Middle frontal gyrus (tissue), 1 donor: Measurements from ENCODE around the gene CLCN7.

Source experiments
- DNase-seq: peaks from one replicate; pipeline ENCODE4 v3.0.0-alpha.2; 2015; ENCODE audit warnings: low spot score; ENCODE audit errors: extremely low spot score

The CLCN7 gene

DNA sequence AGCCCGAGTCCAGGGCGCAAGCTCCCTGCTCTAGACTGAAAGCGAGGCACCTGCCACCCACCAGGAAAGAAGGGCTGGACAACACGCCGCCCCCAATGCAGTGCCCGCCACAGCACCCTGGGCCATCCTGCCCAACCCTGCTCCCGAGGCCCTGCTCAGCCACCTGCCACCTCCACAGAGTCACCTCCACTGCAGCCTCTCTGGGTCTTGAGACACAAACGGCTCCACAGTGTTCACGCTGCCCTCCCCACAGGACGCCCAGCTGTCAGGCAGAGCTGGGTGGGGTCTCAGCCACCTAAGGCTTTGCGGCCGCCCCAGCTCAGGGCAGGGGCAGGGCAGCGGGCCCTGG, 9.3 kb downstream of the CLCN7 start:
- DNase-seq = no peak

DNA sequence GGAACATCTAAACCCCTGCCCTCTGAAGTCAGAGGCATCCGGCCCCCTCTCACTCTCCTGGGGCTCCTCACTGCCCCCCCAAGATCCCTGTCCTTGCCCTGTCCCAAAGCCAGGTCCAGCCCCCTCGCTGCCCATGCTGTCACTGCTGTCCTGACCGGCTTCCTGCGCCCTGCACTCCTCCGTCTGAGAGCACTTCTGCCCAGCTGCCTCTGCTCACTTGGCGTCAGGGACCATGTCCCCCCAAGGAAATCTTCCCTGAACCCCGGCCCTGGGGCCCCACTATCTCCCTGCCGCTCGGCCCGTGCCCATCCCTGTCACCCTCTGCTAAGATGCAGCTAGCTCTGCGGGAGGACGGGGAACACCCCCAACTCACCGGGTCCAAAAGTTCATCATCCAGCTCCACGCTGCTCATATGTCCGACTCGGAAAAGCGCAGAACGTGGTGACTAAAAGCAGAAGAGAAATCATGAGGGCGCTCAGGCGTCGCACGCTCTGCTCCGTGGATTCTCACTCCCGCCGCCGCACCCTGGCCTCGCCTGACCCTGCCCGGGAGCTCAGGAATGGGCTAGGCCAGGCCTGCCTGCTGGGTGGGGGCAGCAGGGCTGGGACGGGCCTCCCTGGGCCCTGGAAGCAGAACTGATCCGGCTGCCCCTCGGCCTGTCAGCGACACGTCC, 9.8 kb downstream of the CLCN7 start:
- DNase-seq = no peak

DNA sequence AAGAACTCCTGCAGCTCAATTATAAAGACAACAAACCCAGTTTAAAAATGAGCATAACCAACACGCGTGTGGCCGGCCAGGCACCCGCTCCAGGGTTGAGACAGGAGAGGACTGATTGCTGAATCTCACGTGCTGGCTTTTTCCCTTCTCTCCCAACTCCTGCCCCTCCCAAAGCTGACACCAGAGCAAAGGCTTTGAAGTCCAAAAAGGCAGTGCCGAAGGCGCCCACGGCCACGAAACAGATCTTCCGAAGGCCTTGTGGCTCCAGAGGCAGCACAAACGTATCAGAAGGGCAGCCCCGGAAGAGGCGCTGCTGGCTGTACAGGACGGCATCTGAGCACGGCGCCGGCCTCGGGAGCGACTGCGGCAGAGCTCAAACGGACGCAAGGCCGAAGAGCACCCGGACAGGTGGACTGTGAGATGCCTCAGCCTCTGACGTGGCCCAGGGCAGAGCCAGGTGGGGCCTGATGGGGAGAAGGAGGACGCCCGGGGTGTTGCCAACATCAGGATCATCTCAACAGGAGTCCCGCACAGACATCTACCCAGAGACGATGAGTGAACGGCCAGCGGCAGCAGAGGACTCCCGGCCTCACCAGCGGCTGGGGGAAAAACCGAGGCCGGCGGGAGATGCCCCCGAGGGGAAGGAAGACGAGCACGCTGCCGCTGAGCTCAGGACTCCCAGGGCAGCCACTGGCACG, 10.5 kb downstream of the CLCN7 start:
- DNase-seq = no peak

DNA sequence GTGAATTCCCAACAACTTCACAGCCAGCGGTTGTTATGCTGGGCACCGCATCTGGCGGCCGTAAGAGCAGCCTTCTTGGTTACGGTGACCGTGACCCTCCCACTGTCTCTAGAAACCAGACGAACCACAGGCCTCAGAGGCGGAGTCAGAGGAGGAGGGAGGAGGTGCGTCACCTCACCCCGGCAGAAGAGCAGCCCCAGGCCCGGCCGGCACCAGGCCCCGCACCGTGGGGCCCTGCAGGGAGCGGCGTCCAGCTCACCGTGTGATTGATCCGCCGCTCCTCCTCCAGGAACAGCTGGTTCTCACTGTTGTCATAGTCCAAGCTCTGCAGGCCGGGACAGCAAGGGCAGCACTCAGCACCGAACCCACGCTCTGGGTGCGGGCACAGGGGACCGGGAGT, 13.7 kb downstream of the CLCN7 start:
- DNase-seq = no peak

DNA sequence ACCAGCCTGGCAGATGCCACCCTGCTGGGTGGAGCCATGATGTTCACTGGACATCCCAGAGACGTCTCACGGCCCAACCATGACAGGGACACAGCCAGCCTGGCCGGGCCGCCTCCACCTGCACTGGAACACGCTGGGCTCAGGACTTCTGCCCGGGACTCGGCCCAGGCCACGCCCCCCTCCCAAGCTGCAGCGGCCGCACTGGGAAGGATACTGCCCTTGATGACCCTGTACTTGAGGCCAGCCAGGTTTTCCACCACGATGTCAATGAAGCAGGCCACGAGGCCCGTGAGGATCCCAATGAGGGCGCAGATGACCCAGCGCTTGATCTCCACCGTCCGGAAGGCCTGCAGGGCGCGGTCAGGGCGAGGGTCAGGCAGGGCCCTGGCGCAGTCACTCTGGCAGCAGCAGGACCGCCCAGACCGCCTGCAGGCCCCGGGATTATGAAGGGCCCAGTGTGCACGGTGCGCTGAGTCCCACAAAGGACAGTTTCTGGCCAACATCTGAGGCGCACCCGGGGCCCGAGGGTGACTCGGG, 14.2 kb downstream of the CLCN7 start:
- no peak for DNase-seq

DNA sequence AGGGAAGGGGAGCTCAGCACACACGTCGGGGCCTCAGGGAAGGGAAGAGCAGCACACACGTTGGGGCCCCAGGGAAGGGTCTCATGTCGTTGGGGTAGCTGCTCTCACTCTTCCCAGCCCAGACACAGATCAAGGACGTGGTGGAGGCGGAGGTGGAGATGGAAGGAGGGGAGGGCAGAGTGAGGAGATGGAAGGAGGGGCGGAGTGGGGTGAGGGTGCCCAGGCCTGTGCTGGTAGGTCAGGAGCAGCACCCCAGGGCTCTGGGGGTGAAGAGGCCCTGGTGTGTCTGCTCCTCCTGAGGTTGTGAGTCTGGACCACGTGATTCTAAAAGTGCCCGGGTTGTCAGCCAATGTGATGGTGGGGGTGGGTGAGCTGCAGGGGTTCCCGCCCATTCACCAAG, 14.9 kb downstream of the CLCN7 start:
- DNase-seq = no peak

DNA sequence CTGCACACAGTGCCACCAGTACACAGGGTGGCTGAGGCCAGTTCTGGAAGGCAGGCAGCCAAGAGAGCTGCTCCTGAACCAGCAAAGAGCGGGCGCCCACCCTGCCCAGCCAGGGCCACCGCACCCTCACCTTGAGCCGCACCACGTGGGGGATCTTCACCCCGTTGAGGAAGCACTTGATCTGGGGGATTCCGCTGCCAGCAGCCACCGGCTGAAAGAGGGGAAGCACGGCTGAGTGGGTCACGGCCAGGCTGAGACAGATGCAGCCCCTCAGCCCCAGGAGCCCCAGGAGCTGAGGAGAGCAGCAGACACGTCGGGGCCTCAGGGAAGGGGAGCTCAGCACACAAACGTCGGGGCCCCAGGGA, 15.9 kb downstream of the CLCN7 start:
- DNase-seq = no peak

DNA sequence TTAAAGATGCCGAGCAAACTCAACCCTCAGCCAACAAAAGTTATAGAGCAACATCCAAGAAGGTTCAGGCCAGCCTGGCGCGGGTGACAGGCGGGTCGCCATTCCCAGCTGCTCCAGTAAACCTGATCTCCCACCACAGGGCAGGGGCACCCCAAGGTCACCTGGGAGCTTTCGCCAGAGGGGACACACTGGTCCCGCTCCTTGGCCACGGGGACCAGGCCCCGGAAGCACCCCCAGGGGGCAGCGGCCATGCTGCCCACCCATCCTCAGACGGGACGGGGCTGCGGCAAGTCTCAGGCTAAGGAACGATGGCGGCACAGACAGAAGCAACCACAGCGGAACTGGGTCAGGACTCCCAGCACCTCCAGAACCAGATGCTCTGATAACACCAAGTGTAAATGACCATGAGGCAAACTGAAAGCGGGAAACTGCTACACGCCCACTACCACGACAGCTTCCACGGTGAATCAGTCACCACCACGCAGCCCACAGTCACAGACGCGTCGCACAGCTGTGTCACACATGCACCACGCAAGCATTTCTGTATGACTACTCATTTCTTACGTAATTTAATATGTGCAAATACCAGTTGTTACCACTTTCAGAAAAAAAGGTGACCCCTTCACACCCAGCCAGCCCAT, 16.4 kb downstream of the CLCN7 start:
- DNase-seq = no peak

DNA sequence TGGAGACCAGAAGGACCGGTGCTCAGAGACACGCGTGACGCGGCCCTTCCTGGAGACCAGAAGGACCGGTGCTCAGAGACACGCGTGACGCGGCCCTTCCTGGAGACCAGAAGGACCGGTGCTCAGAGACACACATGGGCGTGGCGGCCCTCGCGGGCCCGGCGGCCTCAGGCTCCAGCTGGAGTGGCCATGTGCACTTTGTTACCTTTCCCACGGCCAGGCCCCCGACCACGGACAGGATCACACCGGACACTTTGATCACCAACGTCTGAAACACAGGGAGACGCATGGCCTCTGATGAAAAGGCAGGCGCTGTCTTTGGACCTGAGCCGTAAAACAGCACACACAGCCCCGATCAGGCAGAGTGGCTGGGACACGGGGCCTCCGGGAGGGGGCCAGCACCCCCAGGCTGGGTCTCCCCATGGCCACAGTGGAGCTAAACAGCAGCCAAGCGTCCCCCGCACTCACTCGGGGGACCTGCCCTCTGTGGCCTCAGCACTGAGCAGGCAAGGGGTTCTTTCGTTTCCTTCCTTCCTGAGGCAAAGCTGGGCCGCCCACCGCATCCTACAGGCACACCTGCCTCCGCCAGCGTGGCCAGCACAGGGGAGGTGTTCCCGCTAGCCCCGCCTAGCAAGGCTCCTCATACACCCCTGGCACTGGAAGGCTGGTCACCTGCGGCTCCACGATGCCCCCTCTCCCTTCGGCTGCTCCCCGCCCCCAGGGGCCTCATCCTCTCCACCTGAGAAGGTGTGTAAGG, 17.2 kb downstream of the CLCN7 start:
- DNase-seq = no peak

DNA sequence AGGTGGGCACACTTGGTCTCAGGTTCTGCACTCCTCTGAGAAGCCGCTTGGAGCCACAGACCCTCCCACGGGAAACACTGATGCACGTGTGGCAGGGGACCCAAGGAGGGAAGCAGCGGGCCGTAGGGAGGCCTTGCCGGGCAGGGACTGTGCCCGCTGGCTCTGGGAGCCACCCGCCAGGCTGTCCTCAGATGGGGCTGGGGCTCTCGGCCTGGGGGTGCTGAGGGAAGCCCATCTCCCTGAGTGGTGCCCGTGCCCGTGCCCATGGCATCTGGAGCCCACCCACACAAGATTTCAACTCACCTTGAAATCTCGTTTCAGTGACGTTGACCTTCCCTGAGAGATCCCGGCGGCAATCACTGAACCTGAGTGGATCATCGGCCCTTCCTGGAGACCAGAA, 17.9 kb downstream of the CLCN7 start:
- DNase-seq = no peak

DNA sequence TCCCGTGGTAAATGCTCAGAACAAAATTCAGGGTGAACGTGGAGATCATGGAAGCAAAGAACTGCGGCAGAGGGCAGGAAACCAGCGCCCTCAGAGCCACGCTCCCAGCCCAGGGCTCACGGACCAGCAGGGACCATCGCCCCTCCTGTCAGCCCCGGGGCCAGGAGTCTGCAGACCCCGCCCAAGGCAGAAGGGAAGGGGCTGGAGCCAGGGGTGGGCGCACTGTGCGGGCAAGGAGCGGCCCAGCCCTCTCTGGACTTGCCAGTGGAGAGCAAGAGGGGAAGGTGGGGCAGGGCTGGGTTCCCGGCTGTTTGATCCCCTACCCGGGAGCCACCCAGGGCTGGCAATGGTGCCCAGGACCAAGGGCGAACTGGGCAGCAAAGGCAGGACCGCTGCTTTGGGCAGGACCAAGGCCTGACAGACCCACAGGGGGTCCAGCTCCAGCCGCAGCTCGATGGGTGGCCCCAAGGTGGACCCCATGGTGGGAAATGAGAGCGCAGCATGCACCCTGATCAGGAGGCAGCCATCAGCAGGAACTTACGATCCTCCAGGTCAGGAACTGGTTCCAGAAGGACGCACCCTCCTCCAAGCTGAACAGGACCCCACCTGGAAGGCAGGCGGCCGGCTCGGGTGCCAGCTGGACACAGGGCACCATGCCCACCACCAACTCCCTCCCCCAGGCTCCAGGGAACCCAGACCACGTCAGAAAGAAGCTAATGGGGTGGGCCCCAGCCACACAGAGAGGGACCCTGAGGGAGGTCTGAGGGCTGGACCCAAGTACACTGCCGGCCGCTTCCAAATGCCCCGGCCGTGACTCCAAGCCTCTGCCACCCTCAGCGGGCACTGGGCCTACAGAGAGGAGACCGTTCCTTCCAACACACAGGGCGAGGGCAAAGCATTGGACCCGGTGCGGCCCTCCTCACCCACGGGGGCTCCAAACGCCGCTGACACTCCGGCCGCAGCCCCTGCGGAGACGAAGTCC, 19.3 kb downstream of the CLCN7 start:
- DNase-seq = no peak

DNA sequence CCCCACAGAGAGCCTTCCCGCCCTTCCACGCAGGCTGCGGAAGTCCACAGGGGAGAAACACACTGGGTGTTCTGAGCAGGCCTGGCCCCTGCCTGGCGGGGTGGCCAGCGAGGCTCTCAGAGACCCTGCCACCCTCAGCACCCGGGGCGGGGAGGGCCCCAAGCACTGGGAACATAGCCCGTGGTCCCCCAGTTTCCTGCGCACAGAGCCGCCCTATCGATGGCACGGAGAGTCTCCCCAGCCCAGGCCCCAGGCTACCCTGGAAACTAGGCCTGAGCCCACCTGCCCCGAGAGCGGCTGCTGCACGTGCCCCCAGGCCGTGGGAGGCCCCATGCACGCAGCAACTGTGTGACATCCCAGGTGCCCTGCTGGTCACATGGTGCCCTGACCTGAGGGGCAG, 20.3 kb downstream of the CLCN7 start:
- no peak for DNase-seq

DNA sequence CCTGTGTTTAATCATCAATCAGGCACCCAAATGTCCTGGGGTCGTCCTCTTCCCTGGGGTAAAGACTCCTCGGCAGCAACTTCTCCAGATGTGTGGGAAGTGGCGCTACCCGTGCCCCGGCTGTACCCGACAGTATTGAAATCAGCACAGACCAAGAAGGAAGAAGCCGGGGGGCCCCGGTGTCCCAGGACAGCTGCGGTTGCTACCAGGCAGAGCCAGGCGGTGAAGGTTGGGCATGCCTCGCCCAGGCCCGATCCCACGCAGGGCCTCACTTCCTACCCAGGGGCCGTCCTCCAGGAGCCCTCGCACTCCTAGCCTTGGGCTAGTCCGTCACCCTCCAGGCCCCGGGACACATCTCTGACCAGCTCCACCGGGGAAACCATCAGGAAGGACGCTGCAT, 21.5 kb downstream of the CLCN7 start:
- DNase-seq = no peak

DNA sequence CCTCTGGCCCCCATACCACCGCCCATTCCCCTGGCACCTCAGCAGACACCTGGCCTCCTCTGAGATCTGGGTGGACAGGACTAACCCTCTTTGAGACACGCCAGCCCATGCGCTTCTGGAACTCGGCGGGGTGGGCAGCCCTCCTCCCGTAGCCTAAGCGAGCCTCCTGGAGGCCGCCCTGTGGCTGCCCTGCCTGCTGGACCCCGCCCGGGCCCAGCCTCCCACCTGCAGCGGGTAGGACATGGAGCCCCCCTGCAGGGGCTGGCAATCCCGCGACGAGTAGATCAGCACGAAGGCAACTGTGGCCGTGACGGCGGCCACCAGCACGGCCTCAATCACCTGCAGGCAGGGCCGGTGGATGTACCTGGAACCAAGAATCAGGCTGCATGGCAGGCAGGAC, 22.3 kb downstream of the CLCN7 start:
- no peak for DNase-seq

DNA sequence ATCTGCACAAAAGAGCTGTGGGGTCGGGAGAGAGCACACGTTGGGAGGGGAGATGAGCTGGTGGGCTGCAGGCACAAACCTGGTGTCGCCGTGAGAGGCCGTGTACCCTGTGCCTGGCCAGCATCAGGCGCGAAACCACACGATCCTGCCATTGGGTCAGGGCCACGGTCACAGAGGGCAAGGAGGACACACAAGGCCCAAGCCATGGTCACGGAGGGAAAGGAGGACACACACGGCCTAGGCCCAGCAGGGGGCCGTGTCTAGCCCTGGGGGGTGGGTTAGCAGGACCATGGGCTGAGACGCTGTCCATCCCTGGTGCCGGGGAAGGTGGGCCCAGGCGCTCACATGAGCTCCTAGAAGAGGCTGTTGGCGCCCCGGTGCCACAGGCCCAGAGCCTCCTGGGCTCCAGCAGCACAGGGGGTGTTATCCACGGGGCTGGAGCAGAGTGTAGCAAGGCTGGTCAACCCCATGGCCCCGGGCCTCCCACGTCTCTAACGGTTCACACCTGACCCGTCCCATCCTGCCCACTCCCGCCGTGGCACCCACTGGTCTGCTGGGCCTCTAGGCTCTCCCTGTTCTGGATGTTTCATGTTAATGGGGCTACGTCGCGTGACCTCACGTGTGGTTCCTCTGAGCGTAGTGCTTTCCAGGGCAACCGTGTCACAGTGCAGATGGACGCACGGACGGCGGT, 23.0 kb downstream of the CLCN7 start:
- no peak for DNase-seq

DNA sequence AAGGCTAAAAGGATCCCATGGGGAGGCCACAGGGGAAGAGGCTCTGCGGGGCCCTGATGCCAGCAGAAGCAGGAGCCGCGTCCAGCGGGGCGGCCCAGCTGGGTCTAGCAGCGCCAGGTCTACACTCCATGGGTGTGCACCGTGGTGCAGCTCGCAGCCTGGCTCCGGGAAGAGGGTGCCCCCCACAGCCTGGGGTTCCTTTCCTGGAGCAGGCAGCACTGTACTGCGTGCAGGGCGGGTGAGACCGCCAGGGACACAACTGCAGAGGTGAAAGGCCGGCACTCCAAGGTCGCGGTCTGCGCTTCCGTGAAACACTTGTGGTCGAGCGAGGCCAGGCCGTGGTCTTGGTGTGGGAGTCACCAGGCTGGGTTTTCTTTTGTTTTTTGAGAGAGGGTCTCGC, 24.0 kb downstream of the CLCN7 start:
- no peak for DNase-seq

DNA sequence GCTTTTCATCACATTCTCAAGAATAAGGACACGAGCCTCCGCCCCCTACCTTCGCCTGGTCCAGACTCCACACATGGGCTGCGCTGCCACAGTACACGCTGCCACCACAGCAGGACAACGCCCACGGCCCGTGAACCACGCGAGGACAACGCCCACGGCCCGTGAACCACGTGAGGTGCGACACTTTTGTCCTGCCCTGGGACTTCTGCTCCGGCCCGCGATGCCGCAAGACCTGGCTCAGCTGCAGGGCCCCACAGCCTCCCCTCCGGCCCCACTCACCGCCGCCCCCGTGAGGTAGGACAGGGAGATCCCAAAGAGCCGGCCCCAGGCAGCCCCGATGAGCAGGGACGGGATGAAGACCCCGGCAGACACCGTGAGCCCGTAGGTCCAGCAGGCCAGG, 24.6 kb downstream of the CLCN7 start:
- peak; percentile 3 for DNase-seq

DNA sequence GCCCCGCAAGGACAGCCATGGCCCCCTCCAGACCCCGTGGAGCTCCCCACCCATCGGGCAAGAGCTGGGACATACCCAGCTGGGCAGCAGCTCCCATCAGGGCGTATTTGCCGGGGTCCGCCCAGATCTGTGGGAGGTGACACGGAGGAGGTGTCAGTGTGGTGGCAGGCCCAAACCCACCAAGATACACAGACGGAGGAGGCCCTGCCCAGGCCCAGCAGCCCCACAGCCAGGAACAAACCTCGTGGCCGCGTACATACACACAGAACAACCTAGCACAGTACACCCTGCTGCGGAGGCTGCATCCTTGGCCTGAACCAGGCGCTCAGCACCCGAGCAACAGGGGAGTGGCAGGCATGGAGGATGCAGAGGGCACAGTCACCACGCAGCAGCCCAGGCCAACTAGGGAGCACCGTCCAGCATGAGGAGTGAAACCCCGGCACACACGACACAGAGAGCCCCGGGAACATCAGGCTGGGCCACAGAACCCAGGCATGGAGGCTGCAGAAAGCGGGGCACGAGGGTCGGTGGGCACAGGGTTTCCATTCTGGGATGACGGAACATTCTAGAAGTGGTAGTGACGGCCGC, 25.5 kb downstream of the CLCN7 start:
- DNase-seq = no peak

DNA sequence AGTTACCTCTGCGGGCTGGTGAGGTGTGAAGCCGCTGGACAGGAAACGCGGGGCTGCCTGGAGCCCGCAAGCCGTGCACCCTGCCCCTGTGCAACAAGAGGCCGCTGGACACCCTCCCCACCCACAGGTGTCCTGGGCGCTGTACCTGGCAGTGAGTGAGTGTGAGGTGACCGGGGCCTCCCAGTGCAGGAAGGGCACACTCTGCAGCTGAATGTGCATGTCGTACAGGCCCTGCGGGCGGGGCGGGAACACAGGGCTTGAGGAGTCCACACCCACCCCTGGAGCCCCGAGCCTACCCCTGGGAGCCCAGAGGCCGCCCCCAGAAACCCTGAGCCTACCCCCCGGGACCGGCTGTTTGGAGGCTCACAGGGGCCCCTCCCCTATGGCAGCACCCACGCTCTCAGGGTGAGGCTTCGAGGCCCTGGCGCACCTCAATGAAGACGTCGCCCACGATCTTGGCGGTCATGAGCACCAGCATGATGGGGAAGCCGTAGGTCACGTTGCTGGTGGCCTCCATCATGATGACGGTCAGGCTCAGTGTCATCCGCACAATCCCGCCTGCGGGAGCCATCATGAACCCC, 26.2 kb downstream of the CLCN7 start:
- DNase-seq = no peak

DNA sequence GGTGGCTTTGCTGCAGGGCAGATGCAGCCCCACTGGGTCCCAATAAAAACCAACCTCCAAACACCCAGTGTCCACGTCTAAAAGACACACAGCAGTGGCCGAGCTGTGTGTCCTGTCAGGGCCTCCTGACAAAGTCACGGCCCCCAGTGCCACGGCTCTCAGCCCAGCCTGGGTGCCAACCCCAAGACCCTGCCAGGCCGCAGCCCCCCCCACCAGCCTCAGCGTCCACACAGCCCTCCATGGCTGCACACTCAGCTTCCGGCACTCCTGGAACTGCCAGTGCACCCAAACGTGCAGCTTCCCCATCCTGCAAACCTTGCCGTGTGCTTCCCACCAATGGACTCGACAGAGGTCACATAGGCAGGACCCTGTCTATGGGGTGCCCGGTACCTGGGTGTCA, 26.9 kb downstream of the CLCN7 start:
- DNase-seq = no peak
